CD4-positive, alpha-beta T cell treated with Interferon alpha-2 for 1 hour (primary cell): ENCODE results near the gene KHDC4.
"Not testable (repeated sequence)": the region's sequence is repeated elsewhere in the genome, so short reads cannot be mapped to it uniquely, and the experiment has no call there.

ENCODE experiments used
- DNase-seq, 2 donors: peaks; one replicate each; pipeline ENCODE4 v3.0.0-alpha.2; 2020 to 2022

Gene KHDC4

DNA sequence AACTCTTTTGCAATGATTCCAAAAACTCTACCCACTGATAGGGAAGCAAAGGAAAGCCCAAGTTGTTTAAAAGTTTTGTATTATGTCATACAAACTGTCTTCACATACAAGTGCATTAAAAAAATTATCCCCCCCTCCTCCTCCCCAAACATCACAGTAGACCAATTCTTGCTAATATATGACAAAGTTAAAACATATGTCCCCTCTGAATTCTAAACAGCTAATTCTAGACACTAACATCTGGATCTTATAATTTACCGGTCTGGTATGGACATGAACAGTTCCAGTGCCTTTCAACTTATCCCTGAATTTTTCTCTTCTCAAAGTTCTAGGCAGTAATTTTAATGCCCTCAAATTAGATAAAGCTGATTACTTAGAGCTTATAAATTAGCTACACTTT lies 36.5 kb downstream of the KHDC4 start:
- no peak for DNase-seq

DNA sequence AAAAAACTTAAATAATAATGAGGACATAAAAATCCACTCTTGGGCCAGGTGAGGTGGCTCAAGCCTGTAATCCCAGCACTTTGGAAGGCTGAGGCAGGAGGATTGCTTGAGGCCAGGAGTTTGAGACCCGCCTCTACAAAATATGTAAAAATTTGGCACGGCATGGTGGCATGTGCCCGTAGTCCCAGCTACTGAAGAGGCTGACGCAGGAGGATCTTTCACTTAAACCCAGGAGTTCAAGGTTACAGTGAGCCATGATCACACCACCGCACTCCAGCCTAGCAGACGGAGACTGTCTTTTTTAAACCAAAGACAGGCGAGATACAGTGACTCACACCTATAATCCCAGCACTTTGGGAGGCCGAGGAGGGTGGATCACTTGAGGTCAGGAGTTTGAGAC lies 37.7 kb downstream of the KHDC4 start:
- DNase-seq = not testable (repeated sequence)

DNA sequence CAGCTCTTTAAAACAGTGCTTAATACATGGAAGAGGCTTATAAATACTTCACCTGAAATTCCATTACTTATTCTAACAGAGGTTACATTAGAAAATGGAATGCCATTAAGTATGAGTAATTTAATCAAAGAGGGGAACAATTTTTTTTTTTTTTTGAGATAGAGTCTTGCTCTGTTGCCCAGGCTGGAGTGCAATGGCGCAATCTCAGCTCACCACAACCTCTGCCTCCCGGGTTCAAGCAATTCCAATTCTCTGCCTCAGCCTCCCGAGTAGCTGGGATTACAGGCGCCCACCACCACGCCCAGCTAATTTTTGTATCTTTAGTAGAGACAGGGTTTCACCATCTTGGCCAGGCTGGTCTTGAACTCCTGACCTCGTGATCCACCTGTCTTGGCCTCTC lies 38.6 kb downstream of the KHDC4 start:
- DNase-seq = not testable (repeated sequence)

DNA sequence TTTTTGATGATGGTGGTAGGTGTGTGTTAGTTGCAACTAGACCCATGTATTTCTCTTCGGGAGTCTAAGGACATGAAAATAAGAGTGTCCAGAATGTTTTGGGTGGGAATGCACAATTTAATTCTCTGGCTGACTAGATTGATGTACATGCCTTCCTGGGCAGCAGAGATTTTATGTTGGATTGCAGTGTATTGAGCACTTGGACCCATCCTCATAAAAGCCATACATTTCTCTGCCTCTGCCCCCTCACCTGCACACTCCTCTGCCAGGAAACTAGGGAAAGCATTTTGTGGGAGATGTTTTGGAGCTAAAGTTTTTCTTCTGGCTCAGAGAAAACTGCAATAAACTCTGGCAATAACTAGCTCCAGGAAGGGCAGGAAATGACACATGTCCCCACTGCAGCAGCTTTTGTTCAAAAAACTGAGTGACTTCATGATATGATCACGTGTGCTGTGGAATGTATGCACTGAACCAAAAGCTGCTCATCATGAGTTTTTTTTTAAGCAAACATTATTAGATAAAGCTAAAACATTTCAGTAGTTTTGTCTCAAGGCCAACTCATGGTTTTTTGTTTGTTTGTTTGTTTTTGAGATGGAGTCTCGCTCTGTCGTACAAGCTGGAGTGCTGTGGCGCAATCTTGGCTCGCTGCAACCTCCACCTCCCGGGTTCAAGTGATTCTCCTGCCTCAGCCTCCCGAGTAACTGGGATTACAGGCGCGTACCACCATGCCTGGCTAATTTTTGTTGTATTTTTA lies 40.6 kb downstream of the KHDC4 start:
- DNase-seq = peak in 1 of 2 donors; percentile 39

DNA sequence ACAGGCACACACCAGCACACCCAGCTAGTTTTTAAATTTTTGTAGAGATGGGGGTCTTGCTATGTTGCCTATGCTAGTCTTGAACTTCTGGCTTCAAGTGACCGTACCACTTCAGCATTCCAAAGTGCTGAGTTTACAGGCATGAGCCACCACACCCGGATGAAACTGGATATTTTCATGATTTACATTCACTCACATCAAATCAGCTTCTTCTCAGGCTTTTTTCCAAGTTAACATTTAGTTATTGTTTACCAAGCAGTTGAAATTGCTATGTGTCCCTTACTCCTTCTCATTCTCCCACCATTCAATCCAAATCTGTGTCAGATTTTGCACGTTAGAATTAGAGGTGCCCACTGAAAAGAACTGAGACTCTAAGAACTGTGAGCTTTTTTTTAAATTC lies 41.4 kb downstream of the KHDC4 start:
- no peak for DNase-seq

DNA sequence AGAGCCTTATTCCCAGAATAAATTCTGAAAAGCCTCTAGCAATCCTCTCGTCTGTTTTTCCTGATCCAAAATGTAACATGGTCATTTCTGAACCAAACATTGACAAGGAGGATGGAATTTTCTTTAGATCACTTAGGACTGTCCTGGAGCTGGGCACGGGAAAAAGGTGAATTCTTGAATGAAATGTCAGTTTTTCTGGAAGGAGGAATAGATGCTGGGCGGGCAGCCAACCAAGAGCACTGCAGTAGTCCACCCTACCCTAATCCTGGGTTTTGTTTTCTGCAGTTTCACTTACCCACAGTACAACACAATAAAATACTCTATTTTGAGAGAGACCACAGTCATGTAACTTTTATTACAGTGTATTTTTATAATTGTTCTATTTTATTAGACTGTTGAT lies 44.0 kb downstream of the KHDC4 start:
- DNase-seq = no peak

DNA sequence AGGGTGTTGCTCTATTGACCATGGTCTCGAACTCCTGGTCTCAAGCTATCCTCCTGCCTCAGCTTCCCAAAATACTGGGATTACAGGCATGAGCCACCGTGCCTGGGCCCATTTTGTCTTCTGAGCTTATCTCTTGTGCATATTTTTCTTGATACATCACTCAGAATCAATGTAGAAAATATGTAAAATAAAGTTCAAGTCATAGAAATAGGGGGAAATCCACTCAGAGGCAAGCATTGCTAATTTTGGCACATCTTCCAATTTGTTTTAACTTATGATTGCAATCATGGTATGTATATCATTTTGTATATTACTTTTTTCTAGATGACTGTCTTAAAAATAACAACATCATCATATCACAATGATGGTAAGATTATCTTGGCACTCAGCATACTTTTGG lies 44.6 kb downstream of the KHDC4 start:
- DNase-seq = no peak

DNA sequence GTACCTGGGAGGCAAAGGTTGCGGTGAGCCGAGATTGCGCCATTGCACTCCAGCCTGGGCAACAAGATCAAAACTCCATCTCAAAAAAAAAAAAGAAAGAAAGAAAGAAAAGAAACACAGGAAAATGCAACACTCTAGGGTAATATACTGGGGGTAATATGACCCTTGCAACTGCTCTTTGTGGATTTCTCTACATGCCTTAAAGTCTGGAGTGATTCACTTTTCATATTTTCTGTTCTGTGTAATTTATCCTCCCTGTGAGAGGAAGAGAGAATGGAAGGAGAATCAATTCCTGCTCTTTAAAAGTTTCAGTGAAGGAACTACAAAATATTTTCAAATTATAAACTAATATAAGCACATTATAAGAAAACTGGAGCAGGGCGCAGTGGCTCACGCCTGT lies 45.7 kb downstream of the KHDC4 start:
- DNase-seq = no peak

DNA sequence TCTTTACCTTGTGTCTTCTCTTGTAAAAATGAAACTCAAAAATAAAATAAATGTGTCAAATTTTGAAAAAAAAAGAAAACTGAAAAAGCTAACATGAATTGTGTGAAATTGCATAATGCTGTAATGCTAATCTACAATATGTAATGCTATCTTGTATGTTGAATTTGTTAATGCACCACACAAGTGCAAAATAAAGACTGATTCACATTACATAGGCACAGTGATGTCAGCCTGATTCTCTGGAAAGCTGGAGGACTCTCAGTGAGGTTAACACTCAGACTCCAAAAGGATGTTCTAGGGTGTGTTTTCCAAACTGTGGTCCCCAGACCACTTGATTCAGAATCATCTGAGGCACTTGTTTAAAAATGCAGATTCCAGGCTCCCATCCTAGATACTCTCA lies 49.2 kb downstream of the KHDC4 start:
- no peak for DNase-seq

DNA sequence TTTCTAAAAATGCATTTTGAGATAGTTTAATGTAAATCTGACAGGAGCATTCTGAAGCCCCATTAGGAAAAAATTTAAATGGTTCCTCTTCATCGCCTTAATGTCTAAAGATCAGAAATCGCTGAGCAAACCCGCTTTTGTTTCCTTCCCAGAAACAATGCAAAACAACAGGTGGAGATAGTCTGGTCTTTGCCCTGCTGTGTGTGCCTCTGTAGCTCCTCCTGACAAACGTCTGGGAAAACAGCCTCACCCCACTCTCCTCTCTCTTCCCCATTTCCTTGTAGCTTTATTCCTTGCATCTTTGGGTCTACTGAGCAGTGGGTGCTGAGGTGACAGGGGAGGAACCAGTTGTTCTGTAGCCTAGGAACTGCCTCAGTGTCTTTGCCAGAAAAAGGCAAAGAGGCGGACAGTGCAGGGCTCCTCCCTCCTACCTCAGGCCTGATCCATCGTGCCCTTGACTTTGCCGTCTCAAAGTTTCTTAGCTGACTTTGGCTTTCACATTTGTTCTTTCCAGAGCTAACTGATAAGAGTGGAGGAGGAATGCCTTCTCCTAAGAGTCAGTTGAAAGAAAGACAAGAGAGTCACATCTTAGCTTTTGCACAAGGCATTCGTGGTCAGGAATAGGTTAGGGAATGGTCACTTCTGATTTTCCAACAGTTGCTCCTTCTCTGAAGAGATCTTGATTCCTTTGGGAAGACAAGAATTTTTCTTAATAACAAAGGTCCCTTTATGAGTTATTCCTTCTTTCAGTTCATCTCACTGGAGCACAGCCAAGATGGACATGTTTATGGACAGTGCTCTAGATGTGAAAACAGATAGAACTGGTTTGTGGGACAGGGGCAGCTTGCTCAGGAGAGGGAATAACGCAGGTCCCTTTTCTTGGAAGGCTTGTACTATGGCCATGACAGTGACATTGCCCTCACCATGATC lies 49.9 kb downstream of the KHDC4 start:
- DNase-seq = no peak

DNA sequence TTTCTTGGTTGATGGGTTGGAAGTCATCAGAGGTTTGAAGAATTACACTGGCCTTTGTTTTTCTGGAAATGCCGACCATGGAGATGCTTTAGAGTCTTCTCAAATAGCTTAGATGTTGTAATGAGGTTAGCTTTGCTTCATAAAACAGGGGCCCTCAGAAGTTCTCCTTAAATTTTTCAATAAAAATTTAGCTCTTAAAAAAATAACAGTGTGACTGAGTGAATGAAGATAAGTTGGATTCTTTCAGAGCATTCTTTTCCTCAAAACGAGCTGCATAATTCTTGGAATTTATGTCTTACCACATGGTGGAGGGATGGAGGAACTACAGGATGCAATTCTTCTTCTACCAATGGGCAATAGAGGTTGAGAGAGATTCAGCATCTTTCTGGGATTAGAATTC lies 51.4 kb downstream of the KHDC4 start:
- DNase-seq = no peak

DNA sequence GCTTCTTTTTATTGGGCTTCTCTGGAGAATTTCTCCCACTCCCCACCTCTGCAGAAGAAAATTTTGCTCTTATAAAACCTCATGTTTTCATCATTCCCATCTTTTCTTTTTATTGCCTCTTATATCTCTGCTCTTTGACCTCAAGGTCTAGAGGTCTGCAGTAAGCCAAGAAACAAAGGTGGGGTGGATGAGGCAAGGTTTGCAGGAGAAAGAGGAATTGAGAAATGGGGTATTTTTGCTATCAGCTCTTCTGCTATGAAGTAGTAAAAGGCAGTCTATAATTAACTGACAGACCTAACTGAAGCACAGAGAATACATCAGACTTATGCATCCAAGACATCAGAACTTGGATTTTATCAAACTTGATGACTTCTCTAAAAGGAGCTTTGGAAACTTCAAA lies 52.0 kb downstream of the KHDC4 start:
- no peak for DNase-seq

DNA sequence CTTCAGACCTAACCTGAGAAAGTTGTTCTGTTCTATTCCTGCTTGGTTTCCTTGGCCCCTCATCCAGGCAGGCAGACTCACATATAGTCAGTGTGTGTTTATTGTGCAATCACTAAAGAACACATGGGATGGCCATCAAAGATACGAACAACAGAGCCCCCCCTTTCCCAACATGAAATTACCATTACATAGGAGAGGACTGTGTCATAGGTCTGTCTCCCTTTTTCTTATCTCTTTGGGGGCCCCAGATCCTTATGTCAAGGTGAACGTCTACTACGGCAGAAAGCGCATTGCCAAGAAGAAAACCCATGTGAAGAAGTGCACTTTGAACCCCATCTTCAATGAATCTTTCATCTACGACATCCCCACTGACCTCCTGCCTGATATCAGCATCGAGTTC lies 53.3 kb downstream of the KHDC4 start:
- DNase-seq = no peak

DNA sequence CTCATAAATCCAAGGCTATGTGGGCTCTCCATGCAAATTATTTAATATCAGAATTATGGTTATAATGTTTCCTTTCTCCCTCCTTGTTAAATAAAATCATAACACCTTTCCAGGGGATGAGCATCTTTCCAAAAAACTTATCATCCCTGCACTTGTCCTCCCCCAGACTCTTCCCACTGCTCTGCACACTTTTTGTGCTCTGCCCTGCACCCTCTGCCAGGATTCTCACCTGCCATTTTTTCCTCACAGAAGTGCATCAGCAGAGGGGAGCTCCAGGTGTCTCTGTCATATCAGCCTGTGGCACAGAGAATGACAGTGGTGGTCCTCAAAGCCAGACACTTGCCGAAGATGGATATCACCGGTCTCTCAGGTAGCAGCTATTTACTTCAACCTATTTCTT lies 54.0 kb downstream of the KHDC4 start:
- DNase-seq = no peak

DNA sequence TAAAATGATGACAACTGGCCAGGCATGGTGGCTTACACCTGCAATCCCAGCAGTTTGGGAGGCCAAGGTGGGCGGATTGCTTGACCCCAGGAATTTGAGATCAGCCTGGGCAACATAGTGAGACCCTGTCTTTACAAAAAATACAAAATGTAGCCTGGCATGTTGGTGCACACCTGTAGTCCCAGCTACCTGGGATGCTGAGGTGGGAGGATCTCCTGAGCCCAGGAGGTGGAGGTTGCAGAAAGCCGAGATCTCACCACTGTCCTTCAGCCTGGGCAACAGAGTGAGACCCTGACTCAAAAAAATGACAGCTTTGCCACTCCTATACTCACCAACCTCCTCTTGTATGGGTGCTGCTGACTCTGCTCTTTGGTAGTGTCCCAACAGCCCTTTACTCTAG lies 56.3 kb downstream of the KHDC4 start:
- no peak for DNase-seq

DNA sequence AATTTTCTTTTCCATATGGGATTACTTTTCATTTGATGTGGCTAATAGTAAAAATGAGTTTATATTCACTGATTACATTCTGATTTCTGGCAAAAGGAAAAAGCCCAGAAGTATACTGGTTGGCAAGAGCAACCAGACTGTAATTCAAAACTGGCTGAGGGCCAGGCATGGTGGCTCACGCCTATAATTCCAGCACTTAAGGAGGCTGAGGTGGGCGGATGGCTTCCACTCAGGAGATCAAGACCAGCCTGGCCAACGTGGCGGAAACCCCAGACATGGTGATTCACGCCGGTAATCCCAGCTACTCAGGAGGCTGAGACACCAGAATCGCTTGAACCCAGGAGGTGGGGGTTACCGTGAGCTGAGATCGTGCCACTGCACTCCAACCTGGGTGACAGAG lies 60.4 kb downstream of the KHDC4 start:
- DNase-seq = no peak

DNA sequence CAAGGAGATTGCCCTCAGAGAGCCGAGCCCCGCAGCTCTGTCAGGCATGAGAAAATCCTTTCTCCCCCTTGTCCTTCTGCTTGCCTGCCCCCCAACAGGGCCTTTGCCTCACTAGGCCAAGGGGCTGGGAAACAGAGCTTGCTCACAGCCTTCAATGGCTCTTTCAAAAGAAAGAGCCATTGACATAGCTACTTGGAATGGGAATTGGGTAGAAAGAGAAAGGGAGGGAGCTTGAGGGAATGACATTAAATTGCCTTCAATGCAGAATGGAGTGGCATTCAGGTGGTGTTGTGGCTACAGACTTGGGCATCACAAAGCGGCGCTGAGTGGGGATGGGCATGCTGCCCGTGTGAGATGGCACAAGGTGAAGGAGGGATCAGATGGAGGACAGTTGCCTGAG lies 61.7 kb downstream of the KHDC4 start:
- DNase-seq = no peak

DNA sequence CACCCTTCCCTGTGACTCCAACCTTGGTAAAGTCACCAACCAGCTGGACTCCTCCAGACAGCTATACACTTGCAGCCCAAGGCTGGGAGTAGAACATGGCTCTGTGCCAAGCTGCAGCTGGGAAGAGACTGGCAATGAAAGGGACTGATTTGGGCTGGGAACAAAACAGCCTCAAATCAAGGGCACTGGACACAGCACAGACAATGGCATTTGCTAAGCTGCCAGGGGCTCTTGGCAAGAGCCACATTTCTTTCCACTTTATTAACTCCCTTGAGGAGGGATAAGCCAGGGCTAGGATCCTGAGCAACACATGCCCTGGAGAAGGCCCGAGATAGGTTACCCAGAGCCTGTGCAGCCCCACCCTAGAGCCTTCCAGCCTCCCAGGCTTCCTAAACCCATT lies 62.8 kb downstream of the KHDC4 start:
- DNase-seq = no peak

DNA sequence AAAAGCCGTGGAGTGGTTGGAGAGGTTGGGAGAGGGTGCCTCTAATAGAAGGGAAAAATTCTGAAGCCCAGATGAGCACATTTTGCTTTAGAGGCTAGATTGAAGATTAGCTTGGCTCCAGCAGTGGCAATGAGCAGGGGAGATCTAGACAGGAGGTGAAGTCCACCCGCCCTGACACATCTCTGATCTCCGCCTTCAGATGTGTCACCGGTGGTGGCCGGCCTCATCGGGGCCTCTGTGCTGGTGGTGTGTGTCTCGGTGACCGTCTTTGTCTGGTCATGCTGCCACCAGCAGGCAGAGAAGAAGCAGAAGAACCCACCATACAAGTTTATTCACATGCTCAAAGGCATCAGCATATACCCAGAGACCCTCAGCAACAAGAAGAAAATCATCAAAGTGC lies 66.4 kb downstream of the KHDC4 start:
- no peak for DNase-seq

DNA sequence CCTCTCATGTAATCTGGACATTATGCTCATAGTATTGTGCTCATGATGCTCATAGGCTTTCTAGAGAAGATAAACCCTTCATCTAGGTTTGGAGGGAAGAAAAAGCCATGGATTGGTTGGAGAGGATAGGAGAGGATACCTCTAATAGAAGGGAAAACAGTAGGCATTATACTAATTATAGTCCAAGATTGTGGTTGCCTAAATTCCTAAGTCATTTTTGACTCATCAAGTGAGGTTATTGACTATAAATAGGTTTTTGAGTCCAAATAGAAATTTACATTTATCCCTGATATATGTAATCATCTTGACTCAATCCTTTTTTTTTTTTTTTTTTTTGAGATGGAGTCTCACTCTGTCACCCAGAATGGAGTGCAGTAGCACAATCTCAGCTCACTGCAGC lies 69.8 kb downstream of the KHDC4 start:
- no peak for DNase-seq
